GM08714 (cell line): ENCODE data around the gene NPY4R2.
"Not testable (repeated sequence)": the region's sequence is repeated elsewhere in the genome, so short reads cannot be mapped to it uniquely, and the experiment has no call there.

Experiments
- H3K4me3 ChIP-seq: fragments of 200-500 bp; sonication (Bioruptor generic); 2 replicates; pipeline ENCODE4 v1.5.1; 2014; ENCODE audit warnings: mild to moderate bottlenecking, low read length, inconsistent platforms

The NPY4R2 gene

GRCh38 chr10:47918475-47918874 is at the start of gene NPY4R2:
Gene NPY4R2, plus strand, starts transcription at chr10:47918662. Its CDS starts 3,326 bp downstream, at chr10:47921988.
- H3K4me3 ChIP-seq = not testable (repeated sequence)

GRCh38 chr10:47870887-47871286 is 47.6 kb upstream of the NPY4R2 start:
- H3K4me3 ChIP-seq = not testable (repeated sequence)

DNA sequence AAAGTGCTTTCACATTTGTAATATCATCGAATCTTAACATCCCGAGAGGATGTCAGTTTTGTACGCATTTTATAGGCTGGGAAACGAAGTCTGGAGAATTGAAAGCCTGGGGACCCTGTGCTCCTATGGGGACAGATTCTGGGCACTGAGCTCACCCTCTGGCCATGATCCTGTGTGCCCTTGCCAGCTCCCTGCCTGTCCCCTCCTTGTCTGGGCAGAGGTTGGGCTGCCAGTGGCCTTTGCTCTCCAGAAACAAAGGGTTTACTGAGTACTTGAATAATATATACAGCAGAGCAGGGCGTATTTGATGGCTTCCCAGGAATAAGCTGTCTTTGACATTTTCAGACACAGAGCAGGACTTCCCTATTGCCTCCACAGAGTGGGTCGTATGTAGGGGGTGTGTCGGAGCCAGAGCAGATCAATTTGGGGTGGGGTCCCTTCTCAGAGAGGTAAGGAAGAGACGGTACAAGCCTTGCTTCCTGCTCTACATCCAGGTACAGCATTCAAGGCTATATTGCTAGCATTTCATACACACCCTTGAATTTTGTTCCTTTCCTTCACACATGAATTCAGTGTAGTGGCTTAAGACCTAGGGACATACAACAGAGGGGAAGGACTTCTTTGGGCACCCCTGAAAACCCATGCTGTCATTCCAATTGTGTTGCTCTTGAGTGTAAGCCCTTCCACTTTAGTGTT is 46.8 kb upstream of the NPY4R2 start:
- H3K4me3 ChIP-seq = not testable (repeated sequence)

DNA sequence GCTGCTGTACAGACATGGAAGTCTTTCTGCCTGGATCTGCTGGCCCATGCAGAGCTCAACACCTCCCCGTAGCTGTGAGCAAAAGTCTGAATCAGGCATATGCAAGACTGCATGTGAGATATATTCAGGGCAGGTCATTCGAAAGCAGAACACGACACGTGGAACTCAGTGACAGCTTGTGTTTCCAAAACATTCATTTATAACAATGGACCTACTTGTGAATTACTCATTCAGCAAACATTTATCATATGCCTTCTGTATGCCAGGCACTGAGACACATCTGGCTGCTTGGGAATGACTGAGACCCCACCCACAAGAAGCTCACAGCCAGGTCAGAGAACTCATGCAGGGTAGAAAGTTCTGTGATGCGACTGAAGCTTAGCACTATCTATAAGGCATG is 46.2 kb upstream of the NPY4R2 start:
- not testable (repeated sequence) for H3K4me3 ChIP-seq

DNA sequence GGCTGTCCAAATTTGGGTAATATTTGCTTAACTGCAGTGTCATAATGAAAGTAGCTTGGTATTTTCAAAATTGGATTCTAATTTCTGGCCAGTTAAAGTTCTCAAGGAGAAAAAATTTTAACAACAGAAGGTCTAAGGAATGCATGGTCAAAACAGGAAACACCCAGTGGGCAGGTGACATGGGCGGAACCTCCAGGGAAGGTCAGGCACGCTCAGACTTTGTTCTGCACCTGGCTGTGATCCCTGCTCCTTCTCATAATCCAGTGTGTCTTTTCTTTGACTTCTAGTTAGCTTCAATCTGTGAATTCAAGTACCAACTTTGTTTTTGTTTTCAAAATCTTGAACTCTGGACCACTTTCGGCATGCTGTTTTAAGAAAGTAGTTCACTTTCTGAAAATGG is 34.2 kb upstream of the NPY4R2 start:
- not testable (repeated sequence) for H3K4me3 ChIP-seq

GRCh38 chr10:47884934-47885333 is 33.5 kb upstream of the NPY4R2 start:
- not testable (repeated sequence) for H3K4me3 ChIP-seq

- not testable (repeated sequence) for H3K4me3 ChIP-seq
Measured at GRCh38 chr10:47886356-47886755, 32.1 kb upstream of the NPY4R2 start.

- not testable (repeated sequence) for H3K4me3 ChIP-seq
Measured at GRCh38 chr10:47886827-47887226, 31.6 kb upstream of the NPY4R2 start.

- not testable (repeated sequence) for H3K4me3 ChIP-seq
Measured at GRCh38 chr10:47890737-47891136, 27.7 kb upstream of the NPY4R2 start.

- H3K4me3 ChIP-seq = not testable (repeated sequence)
Measured at GRCh38 chr10:47892494-47893261, 25.8 kb upstream of the NPY4R2 start.

DNA sequence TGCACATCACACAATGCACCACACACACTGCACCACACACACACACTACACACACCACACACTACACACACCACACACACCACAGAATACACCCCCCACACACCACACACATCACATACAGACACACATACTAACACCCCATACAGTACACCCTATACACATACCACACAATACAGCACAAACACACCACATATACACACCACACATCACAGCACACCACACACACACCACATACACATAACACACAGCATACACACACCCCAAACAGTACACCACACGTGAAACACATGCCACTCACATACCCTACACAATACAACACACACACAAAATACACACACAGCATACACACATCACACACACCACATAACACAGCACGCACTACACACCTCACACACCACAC is 23.9 kb upstream of the NPY4R2 start:
- H3K4me3 ChIP-seq = not testable (repeated sequence)

DNA sequence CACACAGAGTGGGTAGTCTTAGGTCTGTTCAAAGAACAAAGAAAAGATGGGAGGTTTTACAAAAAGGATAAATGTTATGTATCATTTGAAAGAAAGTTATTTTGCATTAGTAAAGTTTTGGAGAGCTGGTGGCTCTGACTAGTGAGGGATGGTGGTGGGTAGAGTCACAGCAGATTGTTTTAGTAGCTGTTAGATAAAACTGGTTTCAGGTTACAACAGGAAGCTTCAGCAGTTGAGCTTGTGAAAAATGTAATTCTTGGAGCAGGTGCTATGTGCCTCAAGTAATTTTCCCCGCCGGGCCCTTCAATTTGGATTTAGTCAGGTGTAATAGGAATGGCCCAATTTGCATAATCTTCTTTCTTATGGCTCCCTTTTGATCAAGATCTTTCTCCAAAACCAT is 20.6 kb upstream of the NPY4R2 start:
- not testable (repeated sequence) for H3K4me3 ChIP-seq

- not testable (repeated sequence) for H3K4me3 ChIP-seq
Measured at GRCh38 chr10:47909333-47909732, 9.1 kb upstream of the NPY4R2 start.

DNA sequence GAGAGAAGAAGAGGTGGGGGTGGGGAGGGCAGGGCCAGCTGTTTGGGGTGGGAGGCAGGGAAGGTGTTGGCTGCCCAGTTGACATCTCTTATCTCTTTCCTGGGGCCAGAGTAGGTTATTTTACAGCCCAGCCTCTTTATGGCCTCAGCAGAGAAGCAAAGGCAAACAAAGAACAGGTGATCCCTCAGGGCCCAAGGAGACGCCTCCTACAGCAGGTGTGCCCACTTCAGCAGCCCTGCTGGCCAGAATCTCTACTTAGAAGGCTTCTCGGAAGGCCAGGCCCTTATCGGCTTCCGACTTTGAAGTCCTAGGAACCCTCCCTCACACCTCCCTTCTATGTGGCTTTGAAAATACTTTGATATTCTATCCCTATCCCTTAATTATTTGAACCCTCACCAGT is 8.0 kb upstream of the NPY4R2 start:
- H3K4me3 ChIP-seq = not testable (repeated sequence)

DNA sequence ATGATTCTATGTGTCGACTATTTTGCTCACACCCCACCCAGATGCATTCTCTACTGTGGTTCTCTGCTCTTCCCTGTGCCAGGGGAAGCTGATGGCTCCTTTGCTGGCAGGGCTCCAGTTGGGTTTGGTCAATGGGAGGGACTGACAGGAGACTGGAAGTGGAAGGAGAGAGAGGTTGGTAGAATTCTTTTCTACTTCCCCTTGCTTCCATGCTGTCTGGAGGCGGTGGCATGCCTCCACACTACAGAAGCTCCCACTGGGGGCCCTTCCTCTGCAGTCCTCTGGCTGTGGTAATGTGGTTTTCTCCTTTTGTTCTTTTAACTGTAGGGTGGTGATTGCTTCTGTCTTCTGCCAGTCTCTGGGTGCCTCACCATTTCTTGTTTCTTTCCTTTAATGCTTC is 4.4 kb upstream of the NPY4R2 start:
- not testable (repeated sequence) for H3K4me3 ChIP-seq

DNA sequence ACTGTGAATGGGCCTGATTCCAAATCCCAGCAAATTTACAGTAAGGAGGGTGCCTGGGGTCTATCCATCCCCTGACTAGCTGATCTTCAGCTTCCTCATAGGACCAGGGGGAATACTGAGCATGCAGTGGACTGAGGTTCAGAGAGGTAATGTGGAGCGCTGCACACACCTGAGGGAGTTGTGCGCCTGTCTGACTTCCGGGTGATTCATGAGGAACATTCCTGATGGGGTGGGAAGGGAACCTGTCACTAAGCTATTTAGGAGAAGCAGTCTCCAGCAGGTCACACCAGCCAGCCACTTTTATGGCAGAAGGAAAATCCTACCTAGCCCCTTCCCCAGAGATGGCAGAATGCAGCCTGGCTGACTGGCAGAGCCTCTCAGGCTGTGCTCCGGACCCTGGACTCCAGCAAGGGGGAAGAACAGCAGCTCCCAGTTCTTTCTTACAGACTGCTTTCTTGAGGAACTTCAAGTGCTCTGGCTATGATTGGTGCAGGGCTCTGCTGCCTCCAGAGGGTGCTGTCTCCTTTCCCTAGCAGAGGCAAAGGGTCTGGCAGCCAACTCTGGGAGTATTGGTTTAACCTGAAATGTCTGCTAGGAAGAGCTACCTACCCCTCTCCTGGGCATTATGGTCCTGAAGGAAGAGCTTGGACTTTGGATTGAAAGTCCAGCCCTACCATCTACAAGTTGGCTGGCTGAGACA is 2.5 kb upstream of the NPY4R2 start:
- not testable (repeated sequence) for H3K4me3 ChIP-seq

- not testable (repeated sequence) for H3K4me3 ChIP-seq
Measured at GRCh38 chr10:47920610-47921009, 2.1 kb downstream of the NPY4R2 start.

DNA sequence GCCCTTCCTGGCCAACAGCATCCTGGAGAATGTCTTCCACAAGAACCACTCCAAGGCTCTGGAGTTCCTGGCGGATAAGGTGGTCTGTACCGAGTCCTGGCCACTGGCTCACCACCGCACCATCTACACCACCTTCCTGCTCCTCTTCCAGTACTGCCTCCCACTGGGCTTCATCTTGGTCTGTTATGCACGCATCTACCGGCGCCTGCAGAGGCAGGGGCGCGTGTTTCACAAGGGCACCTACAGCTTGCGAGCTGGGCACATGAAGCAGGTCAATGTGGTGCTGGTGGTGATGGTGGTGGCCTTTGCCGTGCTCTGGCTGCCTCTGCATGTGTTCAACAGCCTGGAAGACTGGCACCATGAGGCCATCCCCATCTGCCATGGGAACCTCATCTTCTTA is 4.0 kb downstream of the NPY4R2 start:
- H3K4me3 ChIP-seq = not testable (repeated sequence)

GRCh38 chr10:47924628-47925027 is 6.2 kb downstream of the NPY4R2 start:
- H3K4me3 ChIP-seq = not testable (repeated sequence)

DNA sequence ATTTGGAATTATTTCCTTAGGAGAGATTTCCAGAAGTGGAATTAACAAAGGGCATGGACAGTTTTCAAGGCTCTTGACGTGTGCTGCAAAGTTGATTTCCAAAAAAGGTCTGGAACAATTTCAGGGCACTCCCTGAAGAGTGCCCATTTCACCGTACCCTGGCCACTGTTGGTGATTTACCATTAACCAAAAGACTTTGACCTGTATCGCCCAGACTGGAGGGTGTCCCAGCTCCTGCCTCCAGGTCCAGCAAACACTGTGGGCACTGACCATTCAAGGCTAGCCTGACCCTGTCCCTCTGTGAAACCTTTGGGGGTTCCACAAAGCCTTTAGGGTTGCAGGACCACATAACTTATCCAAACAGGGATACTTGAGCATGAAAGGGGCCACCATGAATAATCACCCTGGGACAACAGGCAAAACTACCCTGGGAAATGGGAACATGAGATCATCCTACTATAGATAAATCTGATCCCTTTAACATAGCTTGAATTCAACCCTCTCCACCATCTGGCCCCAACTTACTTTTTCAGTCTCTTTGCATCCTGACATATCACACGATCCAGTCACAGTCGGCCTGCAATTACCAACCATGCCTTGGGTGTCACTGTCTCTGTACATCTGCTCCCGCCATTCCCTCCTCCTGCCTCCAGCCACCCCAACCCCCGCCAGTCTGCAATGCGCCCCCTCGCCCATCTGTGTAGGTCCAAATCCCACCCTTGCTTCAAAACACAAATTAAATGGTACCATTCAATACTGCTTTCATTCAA is 8.9 kb downstream of the NPY4R2 start:
- not testable (repeated sequence) for H3K4me3 ChIP-seq

DNA sequence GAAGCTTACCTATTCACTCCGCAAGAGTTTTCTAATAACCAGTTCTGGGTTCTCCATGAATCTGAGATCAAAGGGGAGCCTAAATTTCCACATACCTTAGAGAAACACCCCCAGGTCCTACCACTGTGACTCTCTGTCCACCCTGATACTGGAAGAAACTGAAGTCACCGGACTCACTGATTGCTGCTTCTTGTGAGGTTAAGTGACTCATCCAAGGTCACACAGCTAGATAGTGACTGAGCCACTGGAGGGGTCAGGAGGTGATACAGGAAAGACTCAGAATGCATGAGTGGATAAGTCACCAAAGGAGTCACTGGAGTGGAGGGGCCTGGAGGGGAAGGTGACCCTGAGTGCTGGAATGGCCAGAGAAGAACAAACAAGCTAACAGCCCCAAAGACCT is 9.8 kb downstream of the NPY4R2 start:
- not testable (repeated sequence) for H3K4me3 ChIP-seq
